Fibroblast of mammary gland (primary cell): ENCODE results near the gene INHA.

Experiments used
- DNase-seq: peaks from one replicate; pipeline ENCODE4 v3.0.0-alpha.2; 2010; ENCODE audit warnings: low read depth
- H3K4me3 ChIP-seq: 2 replicates; pipeline ENCODE4 v1.5.1; 2011; ENCODE audit warnings: low read depth, mild to moderate bottlenecking, low read length, moderate library complexity; ENCODE audit not compliant: control insufficient read depth
- TF ChIP-seq, protein P1 (sequence below): conservative IDR thresholded peaks from 2 replicates; pipeline ENCODE4 v1.5.1; 2011; ENCODE audit warnings: low read depth, low read length, inconsistent platforms; ENCODE audit not compliant: control insufficient read depth, insufficient read depth

Gene INHA

DNA sequence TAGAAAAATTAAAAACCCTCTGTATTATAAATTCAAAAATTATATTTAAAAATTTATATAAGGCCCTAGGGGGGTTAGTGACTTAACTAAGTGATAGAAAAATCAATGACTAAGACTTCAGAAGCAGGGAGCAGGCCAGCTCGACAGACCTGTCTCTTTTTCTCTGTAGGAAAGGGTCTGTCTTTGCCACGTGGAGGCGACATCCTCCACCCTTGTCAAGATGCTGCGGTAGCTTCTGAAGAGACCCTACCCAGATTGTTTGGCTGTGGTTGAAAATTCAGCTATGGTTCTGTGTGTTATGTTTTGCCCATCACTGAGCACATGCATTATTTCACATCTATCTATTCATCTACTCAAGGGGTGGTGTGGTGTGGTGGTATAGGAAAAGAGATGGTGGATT, 47.1 kb downstream of the INHA start:
- no peak overlapping the region for H3K4me3 ChIP-seq
- TF ChIP-seq, protein P1, sequence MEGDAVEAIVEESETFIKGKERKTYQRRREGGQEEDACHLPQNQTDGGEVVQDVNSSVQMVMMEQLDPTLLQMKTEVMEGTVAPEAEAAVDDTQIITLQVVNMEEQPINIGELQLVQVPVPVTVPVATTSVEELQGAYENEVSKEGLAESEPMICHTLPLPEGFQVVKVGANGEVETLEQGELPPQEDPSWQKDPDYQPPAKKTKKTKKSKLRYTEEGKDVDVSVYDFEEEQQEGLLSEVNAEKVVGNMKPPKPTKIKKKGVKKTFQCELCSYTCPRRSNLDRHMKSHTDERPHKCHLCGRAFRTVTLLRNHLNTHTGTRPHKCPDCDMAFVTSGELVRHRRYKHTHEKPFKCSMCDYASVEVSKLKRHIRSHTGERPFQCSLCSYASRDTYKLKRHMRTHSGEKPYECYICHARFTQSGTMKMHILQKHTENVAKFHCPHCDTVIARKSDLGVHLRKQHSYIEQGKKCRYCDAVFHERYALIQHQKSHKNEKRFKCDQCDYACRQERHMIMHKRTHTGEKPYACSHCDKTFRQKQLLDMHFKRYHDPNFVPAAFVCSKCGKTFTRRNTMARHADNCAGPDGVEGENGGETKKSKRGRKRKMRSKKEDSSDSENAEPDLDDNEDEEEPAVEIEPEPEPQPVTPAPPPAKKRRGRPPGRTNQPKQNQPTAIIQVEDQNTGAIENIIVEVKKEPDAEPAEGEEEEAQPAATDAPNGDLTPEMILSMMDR = no peak
- DNase-seq = no peak

DNA sequence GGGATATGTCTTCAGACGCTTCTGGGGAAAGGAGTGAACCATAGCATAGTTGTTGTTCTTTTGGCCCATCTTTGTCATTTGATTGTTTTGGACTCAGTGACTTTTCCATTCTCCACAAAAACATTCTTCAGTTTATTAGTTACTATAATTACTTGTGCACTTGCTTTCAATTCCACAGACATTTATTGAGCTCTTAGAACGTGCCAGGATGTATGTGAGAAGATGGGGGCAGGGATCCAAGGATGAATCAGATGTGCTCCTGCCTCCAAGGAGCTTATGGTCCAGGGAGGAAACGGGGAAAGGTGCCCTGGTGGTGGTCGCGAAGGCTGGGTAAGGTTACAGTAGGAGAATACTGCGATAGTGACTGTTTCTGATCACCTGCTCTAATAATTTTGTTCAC, 48.4 kb downstream of the INHA start:
- no peak overlapping the region for H3K4me3 ChIP-seq
- TF ChIP-seq, protein P1 = no peak
- DNase-seq = no peak

DNA sequence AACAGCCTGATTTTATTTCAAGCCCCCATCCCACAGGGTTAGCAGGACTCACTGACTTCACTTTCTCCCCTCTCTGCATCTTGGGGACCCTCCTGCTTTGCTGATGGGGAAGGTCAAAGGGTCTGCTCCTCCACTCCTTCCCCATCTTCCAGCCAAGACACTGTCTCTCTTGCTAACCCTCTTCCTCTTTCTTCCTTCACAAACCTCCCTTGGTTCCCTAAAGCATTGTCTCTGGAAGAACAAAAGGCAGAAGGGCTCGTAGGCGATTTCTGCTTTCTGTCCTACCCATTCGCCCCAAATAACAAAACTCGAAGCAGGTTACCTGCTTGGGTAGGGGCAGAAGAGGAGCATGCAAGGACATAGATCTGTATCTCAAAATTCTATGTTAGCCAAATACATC, 49.8 kb downstream of the INHA start:
- no peak for DNase-seq
- no peak overlapping the region for H3K4me3 ChIP-seq
- TF ChIP-seq, protein P1 = no peak

DNA sequence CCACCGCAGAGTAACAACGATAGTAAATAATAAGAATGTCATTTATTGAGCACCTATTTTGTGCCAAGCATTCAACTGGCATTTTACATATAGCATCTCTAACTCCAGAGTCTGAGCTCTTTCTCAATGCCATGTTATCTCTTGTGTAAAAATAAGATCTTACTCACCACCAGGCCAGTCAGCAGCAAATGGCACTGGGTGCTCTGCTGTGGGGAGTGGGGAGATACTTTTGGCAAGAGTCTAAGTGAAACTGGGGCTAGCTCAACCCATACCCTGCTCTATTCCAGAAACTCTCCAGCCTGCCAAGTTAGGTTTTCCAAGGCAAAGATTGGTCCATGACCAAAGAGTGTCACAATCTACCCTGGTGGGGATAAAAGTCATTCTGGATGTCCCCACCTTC, 50.4 kb downstream of the INHA start:
- TF ChIP-seq, protein P1 = no peak
- DNase-seq = no peak
- no peak overlapping the region for H3K4me3 ChIP-seq

DNA sequence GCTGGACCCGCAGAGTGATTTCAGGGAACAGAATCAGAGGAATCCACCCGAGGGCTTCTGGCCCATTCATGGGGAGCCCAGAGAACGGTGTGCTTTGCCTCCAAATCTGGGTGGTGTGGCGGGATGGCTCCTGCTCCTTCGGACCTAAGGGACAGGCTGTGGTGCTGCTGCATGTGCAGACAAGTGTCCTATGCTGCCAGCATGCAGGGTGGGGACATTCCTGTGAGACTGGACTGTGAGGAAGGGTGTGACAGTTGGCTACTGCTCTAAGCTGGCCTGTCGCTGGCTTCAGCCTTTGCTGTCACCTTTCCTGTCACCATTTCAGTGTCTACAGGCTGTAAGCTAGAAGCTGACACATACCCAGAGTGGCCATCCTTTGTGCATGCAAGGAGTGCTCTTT, 52.5 kb downstream of the INHA start:
- TF ChIP-seq, protein P1 = no peak
- no peak for DNase-seq

DNA sequence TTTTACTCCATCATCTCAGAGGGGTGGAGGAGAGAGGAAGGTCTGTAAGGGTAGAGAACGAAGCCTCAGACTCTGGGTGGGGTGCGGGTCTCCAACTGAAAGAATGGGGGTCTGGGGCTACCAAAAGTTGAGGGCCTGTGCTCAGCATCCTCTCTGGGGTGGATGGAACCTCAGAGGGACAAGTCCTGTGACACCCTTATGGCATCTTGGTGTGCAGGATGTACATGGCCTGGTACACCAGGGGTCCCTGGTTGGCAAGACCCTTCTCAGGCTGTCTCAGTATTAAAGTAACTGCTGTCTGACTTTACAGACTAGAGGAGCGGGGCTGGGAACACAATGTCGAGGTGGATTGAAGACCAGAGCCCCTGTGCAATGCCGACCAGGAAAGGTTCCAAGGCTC, 53.1 kb downstream of the INHA start:
- no peak overlapping the region for H3K4me3 ChIP-seq
- DNase-seq = no peak
- TF ChIP-seq, protein P1 = no peak

More for the DNA sequence above, 52.5 kb downstream of the INHA start:
- H3K4me3 ChIP-seq = no peak overlapping the region
